Measurements from ENCODE around the gene PLAC9.

The PLAC9 gene

GRCh38 chr10:80186364-80187012 lies 54.0 kb downstream of the PLAC9 start:
- peak in 1 of 2 experiments; percentile 35 for DNase-seq

- no peak for DNase-seq
Observed at GRCh38 chr10:80187060-80187459, 54.5 kb downstream of the PLAC9 start.

- DNase-seq, result peak; percentile 28 to 53
Observed at GRCh38 chr10:80187465-80188409, 55.2 kb downstream of the PLAC9 start.

- no peak for DNase-seq
Observed at GRCh38 chr10:80188713-80189112, 56.2 kb downstream of the PLAC9 start.

- no peak for DNase-seq
Observed at GRCh38 chr10:80191589-80192270, 59.2 kb downstream of the PLAC9 start.

GRCh38 chr10:80192553-80192952 lies 60.0 kb downstream of the PLAC9 start:
- DNase-seq, result no peak

- no peak for DNase-seq
Observed at GRCh38 chr10:80194373-80195045, 62.0 kb downstream of the PLAC9 start.

Measured in NCI-H526 (cell line).